Measurements from ENCODE around the gene LCP1. TPM values are rescaled to one million over a fixed set of nuclear protein-coding genes. Genes with fewer than 3 reads are reported as not detected.
A peak's percentile ranks its signal among the peaks of the same experiment; 100 is the strongest.

Gene LCP1
- total RNA-seq, 4 donors from 2014 or later, result 3.7 to 12.5 (median 10.1) TPM

DNA sequence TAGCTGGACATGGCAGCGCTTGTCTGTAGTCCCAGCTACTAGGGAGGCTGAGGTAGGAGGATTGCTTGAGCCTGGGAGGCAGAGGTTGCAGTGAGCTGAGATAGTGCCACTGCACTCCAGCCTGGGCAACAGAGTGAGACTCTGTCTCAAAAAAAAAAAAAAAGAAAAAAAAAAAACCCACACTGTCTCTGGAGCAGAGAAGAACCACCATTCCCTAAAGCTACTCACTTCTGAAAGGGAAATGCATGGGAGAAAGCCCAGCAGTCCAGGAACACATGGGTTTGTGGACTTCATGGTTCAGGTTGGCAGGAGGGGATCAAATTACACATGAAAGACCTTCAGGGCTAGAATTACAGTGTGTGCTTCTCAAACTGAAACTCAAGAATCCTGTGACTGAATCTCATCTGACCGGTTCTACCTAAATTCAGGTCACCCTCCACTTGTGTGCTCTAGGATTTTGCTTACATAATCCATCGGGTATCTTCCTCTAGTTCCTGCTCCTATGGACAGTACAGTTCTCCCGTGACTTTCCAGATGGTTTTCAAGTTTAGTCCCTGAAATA, 46.9 kb downstream of the LCP1 start:
- Histone ChIP-seq H3K9me3 (no peaks in the 10 kb centered on the region), H3K4me3 (no peak overlapping the region), H3K4me1 (no peaks in the 10 kb centered on the region), H3K27ac (no peak overlapping the region), H3K36me3 (no peaks in the 10 kb centered on the region), H3K27me3 (no peaks in the 10 kb centered on the region)
- in situ Hi-C loops (cut with MboI; ENCODE audit: low sequenced_read_pairs in 4 of 4), result loop anchor here in 1 of 4 donors (25.0 kb wide), 1 partner anchor 323 kb away; no protein-coding TSS in a partner anchor
- ATAC-seq (peak in 1 of 2 donors; percentile 91), DNase-seq (no peak)
- intact Hi-C loops (cut with DNase I; ENCODE audit: low total_unique reads), result no loop called here
- TF ChIP-seq, protein P1, sequence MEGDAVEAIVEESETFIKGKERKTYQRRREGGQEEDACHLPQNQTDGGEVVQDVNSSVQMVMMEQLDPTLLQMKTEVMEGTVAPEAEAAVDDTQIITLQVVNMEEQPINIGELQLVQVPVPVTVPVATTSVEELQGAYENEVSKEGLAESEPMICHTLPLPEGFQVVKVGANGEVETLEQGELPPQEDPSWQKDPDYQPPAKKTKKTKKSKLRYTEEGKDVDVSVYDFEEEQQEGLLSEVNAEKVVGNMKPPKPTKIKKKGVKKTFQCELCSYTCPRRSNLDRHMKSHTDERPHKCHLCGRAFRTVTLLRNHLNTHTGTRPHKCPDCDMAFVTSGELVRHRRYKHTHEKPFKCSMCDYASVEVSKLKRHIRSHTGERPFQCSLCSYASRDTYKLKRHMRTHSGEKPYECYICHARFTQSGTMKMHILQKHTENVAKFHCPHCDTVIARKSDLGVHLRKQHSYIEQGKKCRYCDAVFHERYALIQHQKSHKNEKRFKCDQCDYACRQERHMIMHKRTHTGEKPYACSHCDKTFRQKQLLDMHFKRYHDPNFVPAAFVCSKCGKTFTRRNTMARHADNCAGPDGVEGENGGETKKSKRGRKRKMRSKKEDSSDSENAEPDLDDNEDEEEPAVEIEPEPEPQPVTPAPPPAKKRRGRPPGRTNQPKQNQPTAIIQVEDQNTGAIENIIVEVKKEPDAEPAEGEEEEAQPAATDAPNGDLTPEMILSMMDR (IDR thresholded peaks at IDR 0.05 in 4 of 5, conservative IDR thresholded peaks at IDR 0.05 in 1 of 5), result no peak
- TF ChIP-seq POLR2A (IDR thresholded peaks at IDR 0.05), result no peak

DNA sequence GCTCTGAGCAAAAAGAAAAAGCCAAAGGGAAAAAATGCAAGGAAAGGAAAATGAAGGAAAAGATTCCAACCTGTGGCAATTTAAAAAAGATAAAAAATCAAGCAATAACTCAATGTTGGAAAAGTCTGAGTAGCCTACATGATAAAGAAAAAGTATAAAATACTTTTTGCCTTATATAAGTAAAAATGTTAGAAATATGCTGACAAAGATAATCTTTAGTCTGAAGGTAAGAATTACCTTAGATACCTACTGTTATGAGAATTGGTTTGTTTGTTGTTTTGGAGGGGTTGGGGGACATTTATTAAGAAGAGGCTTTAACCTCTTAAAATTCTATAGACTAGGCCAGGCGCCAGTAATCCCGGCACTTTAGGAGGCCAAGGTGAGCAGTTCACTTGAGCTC, 47.5 kb downstream of the LCP1 start:
- DNase-seq, result no peak
- H3K27ac ChIP-seq, result no peak overlapping the region
- H3K4me1 ChIP-seq, result no peaks in the 10 kb centered on the region
- no peak overlapping the region for H3K4me3 ChIP-seq
- no peaks in the 10 kb centered on the region for H3K36me3 ChIP-seq
- intact Hi-C loops (cut with DNase I; ENCODE audit: low total_unique reads) (no loop called here), in situ Hi-C loops (cut with MboI; ENCODE audit: low sequenced_read_pairs in 4 of 4) (loop anchor here in 1 of 4 donors (25.0 kb wide), 1 partner anchor 322 kb away; no protein-coding TSS in a partner anchor)
- ATAC-seq, result no peak
- no peaks in the 10 kb centered on the region for H3K27me3 ChIP-seq
- no peaks in the 10 kb centered on the region for H3K9me3 ChIP-seq
- TF ChIP-seq, protein P1 (IDR thresholded peaks at IDR 0.05 in 4 of 5, conservative IDR thresholded peaks at IDR 0.05 in 1 of 5), result no peak
- TF ChIP-seq POLR2A (IDR thresholded peaks at IDR 0.05), result no peak

DNA sequence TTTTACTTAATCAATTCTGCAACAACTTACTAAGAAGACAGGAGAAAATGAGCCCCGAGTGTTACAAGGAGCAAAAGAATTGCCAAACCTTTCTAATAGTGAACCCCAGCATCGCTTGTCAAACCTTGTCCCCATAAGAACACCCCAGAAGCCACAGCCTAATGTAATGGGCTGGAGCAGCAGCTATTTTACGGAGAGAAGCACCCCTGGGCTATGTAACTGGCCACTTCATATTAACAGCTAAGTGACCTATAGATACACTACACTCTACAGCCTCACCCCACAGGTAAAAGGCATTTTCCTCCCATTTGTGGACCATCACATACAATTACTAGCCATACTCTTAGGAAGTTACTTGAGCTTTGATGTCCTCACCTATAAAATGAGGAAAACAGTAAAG, 49.9 kb downstream of the LCP1 start:
- Histone ChIP-seq H3K27me3 (no peaks in the 10 kb centered on the region), H3K36me3 (no peaks in the 10 kb centered on the region), H3K4me3 (no peak overlapping the region), H3K9me3 (no peaks in the 10 kb centered on the region), H3K27ac (no peak overlapping the region), H3K4me1 (no peaks in the 10 kb centered on the region)
- DNase-seq (no peak), ATAC-seq (no peak)
- in situ Hi-C loops (cut with MboI; ENCODE audit: low sequenced_read_pairs in 4 of 4) (loop anchor here in 1 of 4 donors (25.0 kb wide), 1 partner anchor 320 kb away; no protein-coding TSS in a partner anchor), intact Hi-C loops (cut with DNase I; ENCODE audit: low total_unique reads) (no loop called here)
- TF ChIP-seq, protein P1 (IDR thresholded peaks at IDR 0.05 in 4 of 5, conservative IDR thresholded peaks at IDR 0.05 in 1 of 5), result no peak
- TF ChIP-seq POLR2A (IDR thresholded peaks at IDR 0.05), result no peak

- H3K36me3 ChIP-seq, result no peaks in the 10 kb centered on the region
- no peaks in the 10 kb centered on the region for H3K27me3 ChIP-seq
- ATAC-seq, result no peak
Observed at GRCh38 chr13:46131705-46132104, 50.3 kb downstream of the LCP1 start.

More at GRCh38 chr13:46131705-46132104, 50.3 kb downstream of the LCP1 start:
- Histone ChIP-seq H3K9me3 (no peaks in the 10 kb centered on the region), H3K4me1 (no peaks in the 10 kb centered on the region), H3K4me3 (no peak overlapping the region), H3K27ac (no peak overlapping the region)
- in situ Hi-C loops (cut with MboI; ENCODE audit: low sequenced_read_pairs in 4 of 4), result loop anchor here in 1 of 4 donors (25.0 kb wide), 1 partner anchor 319 kb away; no protein-coding TSS in a partner anchor
- no peak for TF ChIP-seq POLR2A (IDR thresholded peaks at IDR 0.05)
- TF ChIP-seq, protein P1 (IDR thresholded peaks at IDR 0.05 in 4 of 5, conservative IDR thresholded peaks at IDR 0.05 in 1 of 5), result no peak
- no peak for DNase-seq
- intact Hi-C loops (cut with DNase I; ENCODE audit: low total_unique reads), result no loop called here
